HG03097 (cell line): ENCODE results near the gene SLITRK1.

Experiments
- ATAC-seq: cut with Tn5 transposase; IDR thresholded peaks from one replicate; pipeline ENCODE4 v1.9.1; 2021; ENCODE audit not compliant: unreplicated experiment, low FRiP score

Gene SLITRK1, protein sequence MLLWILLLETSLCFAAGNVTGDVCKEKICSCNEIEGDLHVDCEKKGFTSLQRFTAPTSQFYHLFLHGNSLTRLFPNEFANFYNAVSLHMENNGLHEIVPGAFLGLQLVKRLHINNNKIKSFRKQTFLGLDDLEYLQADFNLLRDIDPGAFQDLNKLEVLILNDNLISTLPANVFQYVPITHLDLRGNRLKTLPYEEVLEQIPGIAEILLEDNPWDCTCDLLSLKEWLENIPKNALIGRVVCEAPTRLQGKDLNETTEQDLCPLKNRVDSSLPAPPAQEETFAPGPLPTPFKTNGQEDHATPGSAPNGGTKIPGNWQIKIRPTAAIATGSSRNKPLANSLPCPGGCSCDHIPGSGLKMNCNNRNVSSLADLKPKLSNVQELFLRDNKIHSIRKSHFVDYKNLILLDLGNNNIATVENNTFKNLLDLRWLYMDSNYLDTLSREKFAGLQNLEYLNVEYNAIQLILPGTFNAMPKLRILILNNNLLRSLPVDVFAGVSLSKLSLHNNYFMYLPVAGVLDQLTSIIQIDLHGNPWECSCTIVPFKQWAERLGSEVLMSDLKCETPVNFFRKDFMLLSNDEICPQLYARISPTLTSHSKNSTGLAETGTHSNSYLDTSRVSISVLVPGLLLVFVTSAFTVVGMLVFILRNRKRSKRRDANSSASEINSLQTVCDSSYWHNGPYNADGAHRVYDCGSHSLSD

DNA sequence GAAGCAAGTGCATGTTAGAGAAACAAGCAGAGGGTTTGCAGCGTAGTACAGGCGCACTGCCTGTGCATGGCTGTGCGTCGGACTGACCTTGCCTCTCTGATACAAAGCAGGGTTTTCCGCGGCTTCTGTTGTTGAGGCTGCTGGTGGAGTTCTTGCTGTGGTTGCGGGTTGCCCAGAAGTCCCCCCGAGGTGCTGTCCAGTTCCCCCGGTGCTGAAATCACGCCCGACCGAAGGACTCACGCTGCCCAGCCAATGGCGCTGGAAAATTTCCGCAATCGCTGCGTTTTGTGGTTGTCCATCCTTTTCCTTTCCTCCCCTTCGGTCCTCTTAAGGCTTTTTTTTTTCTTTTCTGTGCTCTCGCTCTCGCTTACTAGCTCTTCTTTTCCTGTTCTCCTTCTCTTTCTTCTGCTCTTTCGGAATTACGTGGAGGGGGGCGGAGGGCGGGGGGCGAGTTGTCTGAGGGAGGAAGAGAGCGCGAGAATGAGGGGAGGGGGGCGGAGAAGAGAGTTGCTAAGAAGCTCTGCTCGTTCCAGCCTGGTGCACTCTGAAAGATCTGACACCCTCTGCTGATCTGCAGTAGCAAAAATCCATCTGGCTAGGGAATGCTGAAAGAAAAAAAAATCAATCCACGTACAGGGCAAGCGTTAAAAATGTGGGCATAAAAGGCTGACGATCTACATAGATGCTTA, at the start of gene SLITRK1:
Gene SLITRK1 (minus strand): TSS at position 558 of the 689 bp plus-strand sequence. CDS start 967 bp downstream, outside the sequence.
- ATAC-seq, result no peak

DNA sequence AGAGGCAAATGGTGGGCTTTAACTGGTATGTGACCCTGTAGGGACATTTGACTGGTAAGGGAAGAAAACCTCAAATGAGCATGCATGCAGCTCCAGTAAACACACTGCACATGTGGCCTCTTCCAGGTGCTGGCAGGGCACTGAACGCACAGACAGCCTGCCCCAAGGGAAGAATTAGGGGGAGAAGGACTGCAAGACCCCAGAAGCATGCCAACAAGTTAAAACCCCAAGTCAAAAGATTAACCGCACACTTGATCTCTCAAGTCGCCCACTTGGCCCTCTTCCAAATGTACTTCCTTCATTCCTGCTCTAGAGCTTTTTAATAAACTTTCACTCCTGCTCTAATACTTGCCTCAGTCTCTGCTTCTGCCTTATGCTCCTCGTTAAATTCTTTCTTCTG, 46.9 kb upstream of the SLITRK1 start:
- no peak for ATAC-seq

DNA sequence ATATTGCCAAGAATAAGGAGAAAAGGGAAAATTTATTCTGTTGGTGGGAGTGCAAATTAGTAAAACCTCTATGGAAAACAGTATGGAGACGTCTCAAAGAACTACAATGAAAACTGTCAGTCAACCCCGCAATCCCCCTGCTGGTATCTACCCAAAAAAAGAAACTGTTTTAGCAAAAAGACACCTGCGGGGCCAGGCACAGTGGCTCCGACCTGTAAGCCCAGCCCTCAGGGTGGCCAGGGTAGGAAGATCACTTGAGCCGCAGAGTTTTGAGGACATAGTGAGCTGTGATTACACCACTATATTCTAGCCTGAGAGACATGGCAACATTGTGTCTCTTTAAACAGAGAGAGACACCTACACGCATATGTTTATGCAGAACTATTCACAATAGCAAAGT, 37.5 kb upstream of the SLITRK1 start:
- no peak for ATAC-seq

DNA sequence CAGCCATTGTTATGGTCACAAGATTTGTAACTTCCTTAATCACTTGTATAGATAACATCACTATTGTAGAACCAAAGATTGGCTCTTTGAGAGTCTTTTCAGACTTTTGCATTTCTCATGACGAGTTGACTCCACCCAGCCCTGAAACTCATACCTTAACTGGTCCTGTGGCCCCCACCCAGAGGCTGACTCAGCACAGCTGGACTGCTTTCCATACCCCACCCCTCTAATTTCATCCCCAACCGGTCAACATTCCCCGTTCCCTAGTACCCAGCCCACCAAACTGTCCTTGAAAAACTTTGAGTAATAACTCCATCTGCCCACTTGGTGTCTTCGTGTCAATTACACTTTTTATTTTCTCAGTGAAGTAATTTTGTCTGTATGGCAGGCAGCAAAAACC, 32.1 kb upstream of the SLITRK1 start:
- ATAC-seq, result no peak

DNA sequence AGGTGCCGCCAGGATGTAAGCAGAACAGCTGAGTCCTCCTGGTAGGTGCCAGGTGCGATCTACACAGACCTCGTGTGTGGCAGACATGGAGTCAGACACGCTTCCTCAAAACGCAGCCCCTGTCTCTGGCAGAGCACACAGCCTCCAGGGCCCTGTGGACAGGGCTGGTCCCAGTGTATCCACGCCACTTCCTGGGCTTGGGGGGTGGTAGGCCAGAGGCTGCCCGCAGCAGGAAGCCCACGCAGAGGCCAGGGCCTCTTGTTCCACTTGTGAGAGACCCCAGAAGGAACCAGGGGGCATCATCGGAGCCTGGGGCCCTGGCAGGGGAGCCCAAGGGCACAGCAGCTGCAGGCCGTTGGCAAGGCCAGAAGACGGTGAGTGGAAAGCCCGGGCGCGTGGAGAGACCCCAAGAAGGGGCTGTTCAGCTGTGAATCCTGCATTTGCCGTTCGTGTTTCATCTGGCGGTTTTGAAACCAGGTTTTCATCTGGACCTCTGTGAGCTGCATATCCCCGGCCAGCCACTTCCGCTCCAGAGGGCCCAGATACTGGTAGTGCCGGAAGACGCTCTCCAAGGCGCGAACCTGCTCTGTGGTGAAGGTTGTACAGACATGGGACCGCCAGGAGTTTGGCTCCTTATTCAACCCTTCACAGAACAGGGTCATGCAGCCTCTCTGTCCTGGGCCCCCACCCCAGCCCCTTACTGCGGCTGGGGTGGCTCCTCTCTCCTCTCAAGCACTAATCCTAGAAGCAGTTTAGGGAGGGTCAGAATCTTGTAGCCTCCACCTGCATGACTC, 25.1 kb upstream of the SLITRK1 start:
- no peak for ATAC-seq

DNA sequence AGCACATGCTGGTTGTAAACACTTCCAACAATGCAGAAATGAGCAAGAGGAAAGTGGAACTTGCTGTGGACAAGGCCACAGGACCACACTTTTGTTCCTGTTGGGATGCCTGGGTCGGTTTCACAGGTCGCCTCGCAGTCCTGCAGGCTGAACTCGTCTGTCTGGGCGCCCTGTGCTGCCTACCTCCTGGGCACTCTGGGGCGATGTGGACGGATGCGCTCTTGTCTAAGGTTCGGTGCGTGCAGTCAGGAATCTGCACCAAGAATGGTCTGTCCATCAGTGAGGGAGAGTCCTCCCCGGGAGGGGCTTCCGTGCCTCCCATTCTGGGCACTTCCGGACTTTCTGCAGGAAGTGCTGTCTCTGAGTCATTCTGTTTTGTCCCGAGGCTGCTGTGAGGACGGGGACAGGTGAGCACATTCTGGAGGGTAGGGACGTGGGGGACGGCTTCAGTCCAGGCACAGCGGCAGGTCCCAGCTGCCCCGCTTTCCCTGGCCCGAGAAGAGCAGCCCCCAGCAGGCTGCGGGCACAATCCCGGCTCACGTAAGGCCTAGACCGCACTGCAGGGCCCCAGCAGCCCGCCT, 24.1 kb upstream of the SLITRK1 start:
- ATAC-seq, result no peak

DNA sequence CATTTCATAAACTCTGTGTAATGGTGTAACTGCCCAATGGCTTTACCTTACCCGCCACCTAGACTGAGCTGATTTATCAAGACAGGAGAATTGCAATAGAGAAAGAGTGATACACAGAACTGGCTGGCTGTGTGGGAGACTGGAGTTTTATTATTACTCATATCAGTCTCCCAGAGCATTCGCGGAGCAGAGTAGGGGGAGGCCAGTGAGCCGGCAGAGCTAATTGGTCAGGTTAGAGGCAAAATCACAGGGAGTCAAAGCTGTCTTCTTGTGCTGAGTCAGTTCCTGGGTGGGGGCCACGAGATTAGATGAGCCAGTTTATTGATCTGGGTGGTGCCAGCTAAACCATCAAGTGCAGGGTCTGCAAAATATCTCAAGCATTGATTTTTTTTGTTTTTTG, 23.4 kb upstream of the SLITRK1 start:
- ATAC-seq, result no peak

DNA sequence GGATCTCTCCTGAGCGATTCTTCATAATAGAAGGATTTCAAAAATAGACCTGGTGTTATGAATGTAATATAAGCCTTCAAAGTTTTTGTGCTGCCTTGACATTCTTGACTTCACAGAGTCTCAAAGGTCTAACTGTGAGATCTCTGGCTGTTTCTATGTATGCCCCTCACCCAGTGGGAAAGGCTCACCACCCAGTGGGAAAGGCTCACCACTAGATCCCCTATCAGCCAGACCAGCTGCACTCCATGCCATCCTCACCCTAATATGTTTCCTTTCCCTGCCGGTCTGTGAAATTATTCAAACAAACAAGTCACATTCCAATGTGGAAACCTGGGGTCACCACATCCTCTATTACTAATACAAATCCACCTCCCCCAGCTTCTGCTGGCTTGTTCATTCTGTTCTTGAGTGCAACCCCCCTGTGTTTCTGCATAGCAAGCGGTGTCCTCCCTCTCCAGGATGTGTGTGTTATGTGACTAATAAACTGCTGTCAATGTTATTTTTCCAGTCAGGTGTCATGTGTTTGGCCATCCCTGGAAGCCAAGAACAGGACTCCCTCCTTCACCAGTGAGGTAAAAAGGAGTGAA, 13.8 kb upstream of the SLITRK1 start:
- ATAC-seq, result no peak

DNA sequence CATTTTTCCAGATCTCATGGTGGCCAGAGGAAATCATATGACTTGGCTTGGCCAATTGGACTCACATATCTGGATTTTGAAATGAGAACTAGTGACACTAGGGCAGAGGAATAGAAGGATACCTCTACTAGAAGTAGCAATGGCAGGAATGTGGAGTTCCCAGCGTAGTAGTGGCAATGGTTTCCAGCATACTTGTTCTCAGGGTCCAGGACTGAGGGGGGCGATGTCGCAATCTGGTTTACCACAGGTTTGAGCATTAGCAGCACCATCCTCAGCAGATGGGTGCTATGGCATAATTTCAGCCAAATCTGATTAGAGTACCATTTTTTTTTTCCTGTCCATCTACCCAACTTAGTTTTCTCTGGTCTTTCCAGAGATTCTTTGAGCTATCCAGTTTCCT, 8.1 kb upstream of the SLITRK1 start:
- ATAC-seq, result no peak

DNA sequence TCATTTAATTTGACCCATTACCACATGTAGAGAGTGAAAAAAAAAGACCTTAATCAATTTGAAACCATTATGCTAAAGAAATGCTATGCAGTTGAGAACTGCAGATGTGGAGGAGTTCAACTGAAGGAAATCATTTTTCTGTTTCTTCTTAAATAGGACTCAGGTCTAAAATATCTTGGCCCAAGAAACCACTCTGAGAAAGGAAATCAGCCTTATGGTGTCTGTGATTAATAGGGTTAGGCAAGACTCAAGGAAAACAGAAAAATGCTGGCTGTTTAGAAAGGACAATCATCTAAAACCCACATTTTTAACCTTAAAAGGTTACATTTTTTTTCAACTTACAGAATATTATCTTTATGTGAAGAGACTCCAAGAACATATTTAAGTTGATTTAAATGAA, 1.9 kb upstream of the SLITRK1 start:
- no peak for ATAC-seq

DNA sequence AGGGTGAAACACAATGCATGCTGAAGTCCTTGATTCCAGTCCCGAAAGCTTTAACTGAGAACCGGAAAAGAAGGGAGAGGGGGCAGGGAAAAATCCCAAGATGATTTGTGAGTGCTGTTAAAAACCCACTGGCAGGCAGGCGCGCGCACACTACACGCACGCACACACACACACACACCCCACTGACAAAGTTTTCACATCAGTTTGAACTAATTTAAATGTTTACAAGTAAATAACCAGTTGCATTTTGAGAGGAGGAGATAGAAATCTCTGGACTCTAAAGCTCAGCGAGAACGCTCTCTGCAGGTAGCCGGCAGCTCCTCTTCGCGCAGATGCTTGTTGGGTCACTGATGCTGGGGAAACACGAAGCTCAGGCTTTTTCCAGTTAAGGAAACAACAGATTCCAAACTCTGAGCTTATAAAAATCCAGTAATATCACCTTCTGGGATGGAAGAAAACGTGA, 818 bp upstream of the SLITRK1 start:
- no peak for ATAC-seq

DNA sequence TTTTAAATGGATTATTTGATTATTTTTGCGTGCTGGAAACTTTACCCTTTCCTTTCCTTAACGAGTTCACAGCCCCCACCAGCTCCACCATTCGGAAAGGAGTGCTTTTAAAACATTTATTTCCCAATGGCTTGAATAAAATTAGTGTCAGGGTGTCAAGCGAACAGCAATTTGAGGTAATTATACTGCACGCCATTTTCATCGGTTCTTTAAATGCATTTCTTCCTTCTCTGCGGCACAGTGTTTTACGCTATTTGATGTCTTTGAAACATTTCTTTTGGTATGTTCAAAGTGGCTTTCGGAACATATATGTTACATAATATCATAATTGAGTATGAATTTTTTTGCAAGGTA, 309 bp upstream of the SLITRK1 start:
- ATAC-seq, result no peak

DNA sequence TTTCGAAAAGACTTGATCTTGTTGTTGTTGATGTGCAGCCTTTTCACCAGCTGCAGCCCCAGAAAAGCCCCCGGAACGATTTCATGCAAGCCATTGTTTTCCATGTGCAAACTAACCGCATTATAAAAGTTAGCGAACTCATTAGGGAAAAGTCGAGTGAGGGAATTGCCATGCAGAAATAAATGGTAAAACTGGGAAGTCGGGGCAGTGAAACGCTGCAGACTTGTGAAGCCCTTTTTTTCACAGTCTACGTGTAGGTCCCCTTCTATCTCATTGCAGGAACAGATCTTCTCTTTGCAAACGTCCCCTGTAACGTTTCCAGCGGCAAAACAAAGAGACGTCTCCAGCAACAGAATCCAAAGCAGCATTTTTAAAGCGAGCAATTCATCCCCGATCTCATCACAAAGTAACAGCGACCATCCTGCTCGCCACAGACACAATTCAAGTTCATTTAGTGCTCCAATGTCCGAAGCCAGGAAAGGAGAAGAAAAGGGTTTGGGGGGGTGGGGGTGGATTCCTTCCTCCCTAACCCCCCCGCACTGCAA, 1.1 kb downstream of the SLITRK1 start:
- ATAC-seq, result no peak

DNA sequence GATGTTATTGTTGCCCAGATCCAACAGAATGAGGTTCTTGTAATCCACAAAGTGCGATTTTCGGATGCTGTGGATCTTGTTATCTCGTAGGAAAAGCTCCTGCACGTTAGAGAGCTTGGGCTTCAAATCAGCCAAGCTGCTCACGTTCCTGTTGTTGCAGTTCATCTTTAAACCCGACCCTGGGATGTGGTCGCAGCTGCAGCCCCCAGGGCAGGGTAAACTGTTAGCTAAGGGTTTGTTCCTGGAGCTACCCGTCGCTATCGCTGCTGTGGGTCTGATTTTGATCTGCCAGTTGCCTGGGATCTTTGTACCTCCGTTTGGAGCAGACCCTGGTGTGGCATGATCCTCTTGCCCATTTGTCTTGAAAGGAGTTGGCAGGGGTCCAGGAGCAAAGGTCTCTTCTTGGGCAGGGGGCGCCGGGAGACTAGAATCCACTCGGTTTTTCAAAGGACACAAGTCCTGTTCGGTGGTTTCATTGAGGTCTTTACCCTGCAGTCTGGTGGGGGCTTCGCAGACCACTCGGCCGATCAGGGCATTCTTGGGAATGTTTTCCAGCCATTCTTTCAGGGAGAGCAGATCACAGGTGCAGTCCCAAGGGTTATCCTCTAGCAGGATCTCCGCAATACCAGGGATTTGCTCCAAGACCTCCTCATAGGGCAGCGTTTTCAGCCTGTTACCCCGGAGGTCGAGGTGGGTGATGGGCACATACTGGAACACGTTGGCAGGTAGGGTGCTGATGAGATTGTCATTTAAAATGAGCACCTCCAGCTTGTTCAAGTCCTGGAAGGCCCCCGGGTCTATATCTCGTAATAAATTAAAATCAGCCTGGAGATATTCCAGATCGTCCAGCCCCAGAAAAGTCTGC, 1.8 kb downstream of the SLITRK1 start:
- no peak for ATAC-seq

DNA sequence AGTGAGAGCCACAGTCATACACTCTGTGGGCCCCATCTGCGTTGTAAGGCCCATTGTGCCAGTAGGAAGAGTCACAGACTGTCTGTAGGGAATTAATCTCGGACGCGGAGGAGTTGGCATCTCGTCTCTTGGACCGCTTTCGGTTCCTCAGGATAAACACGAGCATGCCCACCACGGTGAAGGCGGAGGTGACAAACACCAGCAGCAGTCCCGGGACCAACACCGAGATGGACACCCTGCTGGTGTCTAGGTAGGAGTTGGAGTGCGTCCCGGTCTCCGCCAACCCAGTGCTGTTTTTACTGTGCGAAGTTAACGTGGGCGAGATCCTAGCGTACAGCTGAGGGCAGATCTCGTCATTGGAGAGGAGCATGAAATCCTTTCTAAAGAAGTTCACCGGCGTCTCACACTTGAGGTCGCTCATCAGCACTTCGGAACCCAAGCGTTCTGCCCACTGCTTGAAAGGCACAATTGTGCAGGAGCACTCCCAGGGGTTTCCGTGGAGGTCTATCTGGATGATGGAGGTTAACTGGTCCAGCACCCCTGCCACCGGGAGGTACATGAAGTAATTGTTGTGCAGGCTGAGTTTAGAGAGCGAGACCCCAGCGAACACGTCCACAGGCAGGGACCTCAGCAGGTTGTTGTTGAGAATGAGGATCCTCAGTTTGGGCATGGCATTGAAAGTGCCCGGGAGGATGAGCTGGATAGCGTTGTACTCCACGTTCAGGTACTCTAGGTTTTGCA, 2.7 kb downstream of the SLITRK1 start:
- no peak for ATAC-seq

DNA sequence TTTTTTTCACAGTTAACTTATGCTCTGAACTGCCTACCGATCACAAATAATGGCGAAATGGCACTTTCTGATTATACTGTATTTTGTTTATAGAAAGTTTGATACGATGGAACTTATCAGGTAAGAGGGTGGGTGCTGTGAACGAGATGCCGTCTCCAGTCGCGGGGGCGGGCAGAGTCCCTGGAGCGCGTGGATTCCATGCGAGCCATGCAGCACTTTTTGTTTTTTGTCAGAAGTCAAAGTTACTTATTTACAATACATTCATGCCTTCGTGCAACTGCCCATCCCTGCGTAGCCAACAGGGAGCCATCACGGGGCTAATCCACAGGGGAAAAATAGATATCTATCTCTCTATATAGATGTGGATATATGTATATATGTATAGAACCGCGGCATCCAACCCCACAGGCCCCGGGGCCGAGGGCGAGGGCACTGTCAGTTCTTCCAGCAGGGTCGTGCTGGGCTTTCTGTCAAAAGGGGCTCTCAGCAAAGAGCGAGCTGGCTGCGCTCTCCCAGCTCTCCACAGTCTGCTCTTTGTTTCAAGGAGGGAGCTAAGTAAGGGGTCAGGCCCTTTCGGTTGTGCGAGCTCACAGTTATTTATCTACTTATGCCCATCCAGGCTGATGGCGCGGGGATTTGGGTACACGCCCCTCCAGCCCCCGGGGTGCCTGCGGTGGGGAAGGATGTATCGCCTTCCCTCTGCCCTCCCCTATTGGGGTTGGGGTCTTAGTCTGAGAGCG, 3.4 kb downstream of the SLITRK1 start:
- ATAC-seq, result no peak

DNA sequence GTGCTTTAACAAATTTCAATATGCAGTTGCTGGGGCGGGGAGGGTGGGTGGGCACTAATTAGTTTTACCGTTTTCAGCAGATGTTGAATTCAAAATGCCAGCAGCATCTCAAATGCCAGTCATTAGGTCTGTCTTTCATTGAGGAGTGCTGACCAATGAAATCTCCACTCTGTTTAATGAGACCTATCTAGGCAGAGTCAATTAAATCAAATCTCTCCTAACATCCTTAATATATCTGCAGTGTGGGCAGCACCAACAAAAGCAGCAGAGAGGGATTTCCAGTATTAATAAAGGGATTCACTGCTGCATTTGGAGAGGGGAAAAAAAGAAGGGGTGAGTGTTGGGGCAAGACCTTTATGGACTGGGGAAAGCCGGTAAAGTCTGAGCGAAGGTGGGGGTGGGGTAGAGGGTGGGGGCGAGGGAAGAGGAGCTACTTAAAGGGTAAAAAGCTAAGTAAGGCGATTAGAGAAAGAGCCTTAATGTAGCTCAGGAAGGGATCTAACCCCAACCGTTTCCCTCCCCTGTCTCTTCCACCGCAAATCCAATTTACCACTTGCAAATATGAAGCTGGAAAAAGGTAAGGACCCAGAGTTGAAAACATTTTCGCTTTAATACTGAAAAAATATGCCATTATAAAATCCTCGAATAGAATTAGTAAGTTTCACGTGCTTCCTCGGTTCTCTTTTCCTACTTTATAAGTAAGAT, 4.5 kb downstream of the SLITRK1 start:
- ATAC-seq, result no peak
